Adrenal gland (tissue), 12 donors: ENCODE results near the gene SH3D19. TPM values are rescaled to one million over a fixed set of nuclear protein-coding genes. Genes with fewer than 3 reads are reported as not detected.
"Not testable (repeated sequence)": the region's sequence is repeated elsewhere in the genome, so short reads cannot be mapped to it uniquely, and the experiment has no call there.

Source experiments
- DNase-seq, 7 donors: peaks; one replicate each; pipeline ENCODE4 v3.0.0-alpha.2; 2019 to 2020
- H3K27ac ChIP-seq, 5 donors: fragments of 200-600 bp; sonication (generic) in 4 of 5; 1 replicate in 3 of 5; 2 replicates in 2 of 5; pipeline versions ENCODE4 v1.5.1 to v1.8.0; 2016 to 2020; ENCODE audit warnings: mild to moderate bottlenecking in 1 of 5
- H3K27me3 ChIP-seq: fragments of 200-600 bp; 2 replicates; pipeline ENCODE4 v1.8.0; 2021
- H3K36me3 ChIP-seq, 2 donors: fragments of 200-600 bp; replicated peaks in 1 of 2; 1 replicate in 1 of 2; 2 replicates in 1 of 2; pipeline versions ENCODE4 v1.5.1 to v1.8.0; 2018 to 2022
- H3K4me1 ChIP-seq, 2 donors: fragments of 200-600 bp; replicated peaks in 1 of 2; 1 replicate in 1 of 2; 2 replicates in 1 of 2; pipeline versions ENCODE4 v1.5.1 to v1.8.0; 2018 to 2021
- H3K4me3 ChIP-seq, 4 donors: fragments of 200-600 bp; sonication (generic) in 3 of 4; one replicate each; pipeline ENCODE4 v1.5.1; 2016 to 2018
- H3K9me3 ChIP-seq, 3 donors: fragments of 200-600 bp; sonication (generic) in 1 of 3; replicated peaks in 1 of 3; 1 replicate in 2 of 3; 2 replicates in 1 of 3; pipeline versions ENCODE4 v1.5.1 to v1.8.0; 2016 to 2021
- CTCF ChIP-seq, 6 experiments: fragments of 450-650 bp in 4 of 6; fragments of 200-600 bp in 2 of 6; sonication (generic) in 1 of 6; IDR thresholded peaks; 1 replicate in 5 of 6; 2 replicates in 1 of 6; pipeline versions ENCODE4 v1.5.1 to v1.8.0; 2016 to 2021; ENCODE audit warnings: antibody characterized with exemption in 6 of 6, mild to moderate bottlenecking in 2 of 6, moderate library complexity in 1 of 6
- POLR2A ChIP-seq, 2 donors: fragments of 450-650 bp; IDR thresholded peaks; one replicate each; pipeline ENCODE4 v1.6.1; 2017; ENCODE audit warnings: antibody characterized with exemption in 2 of 2, mild to moderate bottlenecking in 2 of 2, moderate library complexity in 1 of 2
- WGBS, 4 donors: extraction: QIAGEN DNeasy Blood & Tissue Kit in 2 of 4; methylation state at CpG; one replicate each; pipeline versions ENCODE4 v1.1.5 to v1.1.7; 2013 to 2017; 5-methylcytosine and 5-hydroxymethylcytosine counted together
- intact Hi-C, 2 donors: fragments of 100-400 bp; cut with DNase I; formaldehyde crosslinking; loops; one replicate each; pipeline versions ENCODE4 v1.14.1 to v1.15.0; 2022 to 2023
- polyA plus RNA-seq, 3 donors: library from polyadenylated mRNA; stranded (reverse); fragments of 200-250 nt in 2 of 3; fragments of 350-450 nt in 1 of 3; fragmentation: Illumina TruSeq in 1 of 3; extraction: RNeasy Lipid Tissue Mini Kit (QIAGEN cat#74804) in 1 of 3; gene quantifications; one replicate each; pipeline ENCODE4 v1.2.3, GENCODE V29; 2013 to 2014
- total RNA-seq, 9 donors: library from RNA; depleted of rRNA in 4 of 9; stranded (reverse); fragments of >200 nt in 4 of 9; fragments of 120-200 nt in 1 of 9; fragmentation: NEBNext Ultra II Directional in 1 of 9; extraction: Animal tissue kit (Norgen Biotek cat#: 25700) in 1 of 9; gene quantifications; one replicate each; pipeline versions ENCODE4 v1.1.0 to v1.2.4, GENCODE V29; 2013 to 2023
- donor health status: healthy with polysubstance abuse.
- donor health status: Bipolar disorder and iron deficiency.
- donor health status: DM: yes; HTN: yes; CAD: no.
- donor health status: DM: no; HTN: no; CAD: no.
- donor health status: DM: no; HTN: no; CAD: no.
- donor health status: DM: yes; HTN: yes; CAD: no.

Gene SH3D19
- total and polyA plus RNA-seq, 12 donors = 16.6 to 117 (median 40.3) TPM

- H3K27me3 ChIP-seq = no peaks in the 10 kb centered on the region
- H3K27ac ChIP-seq = no peak overlapping the region
- H3K9me3 ChIP-seq = no peaks in the 10 kb centered on the region
- DNase-seq = no peak
- TF ChIP-seq POLR2A (IDR thresholded peaks at IDR 0.05) = no peak
- no peak for TF ChIP-seq CTCF (IDR thresholded peaks at IDR 0.05)
- intact Hi-C loops = no loop called here
- H3K36me3 ChIP-seq = peaks cover 0 to 9% of the 10 kb centered on the region in 2 donors
- WGBS, 4 donors = 100% methylated on average over 1 of the region's 1 CpG
- peaks cover 0 to 4% of the 10 kb centered on the region in 2 donors for H3K4me1 ChIP-seq
- H3K4me3 ChIP-seq = no peak overlapping the region
Observed at GRCh38 chr4:151142758-151143157, 182.6 kb downstream of the SH3D19 start.

- H3K27ac ChIP-seq = no peak overlapping the region
- no peak for TF ChIP-seq CTCF (IDR thresholded peaks at IDR 0.05)
- TF ChIP-seq POLR2A (IDR thresholded peaks at IDR 0.05) = no peak
- intact Hi-C loops = no loop called here
- no peak for DNase-seq
- WGBS, 4 donors = 91 to 96% (median 93%) methylated on average over 1 of the region's 1 CpG
- H3K36me3 ChIP-seq = peaks cover 0 to 6% of the 10 kb centered on the region in 2 donors
- H3K4me1 ChIP-seq = peaks cover 0 to 4% of the 10 kb centered on the region in 2 donors
- H3K9me3 ChIP-seq = no peaks in the 10 kb centered on the region
- no peaks in the 10 kb centered on the region for H3K27me3 ChIP-seq
- H3K4me3 ChIP-seq = no peak overlapping the region
Observed at GRCh38 chr4:151139814-151140213, 185.6 kb downstream of the SH3D19 start.

- H3K4me1 ChIP-seq, H3K4me3 ChIP-seq, intact Hi-C loops, DNase-seq, H3K27ac ChIP-seq, H3K36me3 ChIP-seq, H3K9me3 ChIP-seq, H3K27me3 ChIP-seq: not testable (repeated sequence)
- 94 to 100% (median 96%) methylated on average over 3 of the region's 3 CpGs for WGBS, 4 donors
Observed at GRCh38 chr4:151136048-151136447, 189.4 kb downstream of the SH3D19 start.

GRCh38 chr4:151133311-151133710, 192.1 kb downstream of the SH3D19 start:
- Histone ChIP-seq H3K27ac (no peak overlapping the region), H3K36me3 (peaks cover 0 to 7% of the 10 kb centered on the region in 2 donors), H3K4me3 (no peak overlapping the region), H3K27me3 (no peaks in the 10 kb centered on the region), H3K9me3 (no peaks in the 10 kb centered on the region), H3K4me1 (no peaks in the 10 kb centered on the region)
- DNase-seq = no peak
- TF ChIP-seq CTCF (IDR thresholded peaks at IDR 0.05) (no peak), POLR2A (IDR thresholded peaks at IDR 0.05) (no peak)
- 60 to 73% (median 67%) methylated on average over 5 of the region's 5 CpGs for WGBS, 4 donors
- intact Hi-C loops = no loop called here

GRCh38 chr4:151129796-151130195, 195.6 kb downstream of the SH3D19 start:
- Histone ChIP-seq H3K4me3 (no peak overlapping the region), H3K4me1 (no peaks in the 10 kb centered on the region), H3K36me3 (peaks cover 0 to 24% of the 10 kb centered on the region in 2 donors), H3K9me3 (no peaks in the 10 kb centered on the region), H3K27me3 (no peaks in the 10 kb centered on the region), H3K27ac (no peak overlapping the region)
- TF ChIP-seq CTCF (IDR thresholded peaks at IDR 0.05) (no peak), POLR2A (IDR thresholded peaks at IDR 0.05) (no peak)
- intact Hi-C loops = no loop called here
- no peak for DNase-seq
- WGBS, 4 donors = 80 to 92% (median 86%) methylated on average over 1 of the region's 1 CpG
